NCI-H526 treated with DMSO at 0.1 percent for 48 hours (cell line): Measurements from ENCODE around the gene AMIGO1.
A peak's percentile ranks its signal among the peaks of the same experiment; 100 is the strongest.

Source experiments
- DNase-seq: peaks from one replicate; lab custom pipeline; 2025; lab: John Stamatoyannopoulos, UW

AMIGO1 gene

DNA sequence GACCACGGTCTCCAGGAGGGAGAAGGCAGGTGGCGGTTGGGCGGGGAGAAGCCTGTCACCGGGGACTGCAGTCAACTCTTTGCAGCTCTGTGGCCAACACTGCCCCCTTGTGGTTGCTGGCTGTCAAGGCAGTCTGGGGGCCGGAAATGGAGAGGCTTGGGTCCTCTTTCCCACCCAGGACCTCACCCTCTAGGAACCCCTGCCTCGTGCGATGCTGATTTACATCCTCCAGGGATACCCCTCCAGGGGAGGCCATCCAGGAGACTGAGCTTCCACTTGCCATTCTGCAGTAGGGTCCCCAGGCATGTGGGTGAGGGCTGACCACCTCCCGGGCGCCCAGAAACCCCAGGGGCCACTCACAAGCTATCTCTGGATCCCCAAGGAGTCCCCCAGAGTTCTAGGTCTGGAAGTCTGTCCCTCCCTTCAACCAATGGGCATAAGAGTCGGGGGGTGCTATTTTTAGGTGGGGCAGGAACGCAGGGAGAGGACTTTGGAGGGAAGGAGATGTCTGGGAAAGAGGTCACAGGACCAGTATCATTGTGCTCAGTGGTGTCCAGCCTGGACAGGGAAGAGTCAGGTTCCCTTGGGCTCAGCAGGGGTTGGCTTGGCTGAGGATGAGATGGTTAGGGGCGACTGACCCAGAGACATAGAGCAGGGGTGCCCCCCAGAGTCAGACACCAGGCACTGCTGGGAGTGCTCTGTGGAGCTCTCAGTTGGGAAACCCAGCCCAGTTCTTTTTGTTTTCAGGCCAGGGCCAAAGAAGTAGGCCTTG is 23.0 kb upstream of the AMIGO1 start:
- DNase-seq, result peak; percentile 42

GRCh38 chr1:109531826-109532364 is 22.4 kb upstream of the AMIGO1 start:
- DNase-seq, result no peak

GRCh38 chr1:109531380-109531779 is 21.9 kb upstream of the AMIGO1 start:
- DNase-seq, result no peak

DNA sequence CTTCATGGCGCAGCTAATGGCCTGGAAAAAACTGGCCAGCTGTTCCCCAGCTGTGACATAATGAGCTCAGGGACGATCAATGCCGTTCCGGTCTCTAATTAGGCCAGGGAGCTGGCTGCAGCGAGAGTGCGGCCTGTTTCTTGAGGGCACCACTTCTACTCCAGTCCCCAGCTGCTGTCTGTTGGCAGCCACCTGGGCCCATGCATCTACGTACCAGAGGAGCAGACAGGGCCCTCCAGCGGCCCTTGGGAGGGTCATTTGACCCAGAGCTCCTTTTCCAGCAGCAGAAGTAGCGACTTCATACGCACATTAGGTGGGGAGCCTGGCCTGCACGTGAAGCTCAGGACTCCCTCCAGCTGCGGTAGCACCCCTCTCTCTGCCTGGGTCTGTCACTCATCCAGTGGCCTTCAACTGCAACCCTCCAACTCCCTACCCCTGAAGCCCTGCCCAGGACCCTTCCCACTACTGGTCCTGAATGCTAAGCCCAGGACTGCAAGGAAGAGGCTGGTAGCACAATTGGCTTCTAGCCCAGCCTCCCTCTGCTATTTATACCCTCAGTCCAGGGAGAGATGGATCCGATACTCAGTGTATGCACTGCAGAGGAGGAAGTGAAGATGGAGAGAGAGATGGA is 21.0 kb upstream of the AMIGO1 start:
- no peak for DNase-seq

DNA sequence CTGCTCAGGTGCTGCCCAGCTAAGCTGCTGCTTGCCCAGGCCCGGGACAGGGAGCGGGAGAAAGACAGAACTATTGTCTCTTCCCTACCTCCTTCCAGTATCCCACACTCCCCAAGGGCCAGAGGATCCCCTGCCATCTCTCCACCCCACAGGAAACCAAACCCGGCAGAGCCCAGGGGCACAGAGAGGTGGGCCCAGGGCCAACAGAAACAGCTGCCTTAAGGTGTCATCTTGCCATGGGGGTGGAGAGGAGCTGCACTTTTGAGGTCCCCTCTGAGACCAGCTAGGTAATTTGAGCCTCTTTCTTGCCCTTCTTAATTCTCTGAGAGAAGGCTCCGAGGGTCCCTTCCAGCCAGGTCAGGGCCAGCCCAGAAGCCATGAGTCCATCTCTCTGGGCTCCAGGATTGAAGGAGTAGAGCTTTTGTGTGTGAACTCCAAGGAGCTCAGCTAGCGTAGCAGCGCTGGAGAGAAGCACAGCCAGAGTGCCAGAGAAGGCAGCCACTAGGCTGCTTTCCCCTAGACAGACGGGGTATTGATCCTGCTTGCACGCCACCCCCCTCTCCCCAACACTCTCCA is 20.4 kb upstream of the AMIGO1 start:
- DNase-seq, result no peak

- no peak for DNase-seq
These were observed 19.2 kb upstream of the AMIGO1 start for GRCh38 chr1:109528712-109529111.

DNA sequence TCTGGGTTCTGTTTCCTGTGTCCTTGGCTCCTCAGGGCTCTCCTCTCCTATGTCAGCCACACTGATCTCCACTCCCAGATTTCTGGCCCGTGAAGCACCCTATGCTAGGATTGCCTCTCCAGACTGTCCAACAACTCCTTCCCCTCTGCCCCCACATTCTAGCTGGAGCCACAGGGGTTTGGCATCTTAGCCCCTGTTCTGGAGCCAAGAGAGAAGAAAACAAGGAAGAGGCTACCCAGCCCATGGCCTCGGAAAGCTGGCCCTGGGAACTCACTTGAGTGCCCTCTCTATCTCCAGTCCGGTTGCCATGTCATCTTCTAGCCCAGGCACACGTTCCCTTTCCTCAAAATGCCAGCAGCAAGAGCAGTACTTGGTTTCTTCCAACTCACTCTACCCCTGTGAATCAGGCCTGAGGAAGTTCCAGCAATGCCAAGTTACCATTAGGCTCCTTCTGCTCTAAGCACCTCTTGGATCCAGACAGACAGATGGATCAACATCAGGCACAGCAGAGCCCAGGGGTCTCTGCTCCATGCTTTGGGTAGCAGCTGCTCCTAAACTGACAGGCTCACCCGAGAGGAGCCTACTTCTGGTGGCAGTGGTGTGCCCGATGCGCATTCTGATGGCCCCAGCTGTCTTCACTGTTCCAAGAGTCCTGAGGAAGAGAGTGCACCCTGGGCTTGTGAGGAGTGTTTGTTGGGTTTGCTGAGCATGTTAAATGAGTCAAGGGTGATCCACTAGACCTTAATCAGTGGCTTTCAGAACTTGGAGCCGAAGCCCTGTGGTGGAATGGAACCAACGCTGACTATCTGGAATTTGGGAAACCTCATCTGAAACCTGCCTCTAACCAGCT is 18.5 kb upstream of the AMIGO1 start:
- no peak for DNase-seq

GRCh38 chr1:109527098-109527811 is 17.7 kb upstream of the AMIGO1 start:
- no peak for DNase-seq

DNA sequence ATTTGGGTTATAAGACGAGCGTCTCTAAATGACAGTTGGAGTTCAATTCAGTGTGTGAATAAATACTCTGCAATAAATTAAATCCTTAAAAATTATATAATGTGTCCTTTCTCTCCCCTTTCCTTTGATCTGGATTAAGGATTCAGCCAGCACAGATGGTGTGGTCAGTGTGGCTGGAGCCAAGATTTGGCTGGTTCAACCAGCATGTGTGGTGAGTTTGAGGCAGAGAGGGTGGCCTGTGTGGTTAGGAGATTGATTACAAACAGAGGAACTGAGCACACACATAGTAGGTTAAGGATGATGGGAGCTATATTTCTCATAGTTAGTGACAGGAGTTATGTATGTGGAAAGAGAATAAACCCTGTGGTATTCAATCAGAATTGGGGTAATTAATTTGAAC is 14.2 kb upstream of the AMIGO1 start:
- no peak for DNase-seq

GRCh38 chr1:109522026-109522425 is 12.5 kb upstream of the AMIGO1 start:
- DNase-seq, result no peak

GRCh38 chr1:109521002-109521951 is 11.8 kb upstream of the AMIGO1 start:
- no peak for DNase-seq

GRCh38 chr1:109517337-109517736 is 7.8 kb upstream of the AMIGO1 start:
- no peak for DNase-seq

GRCh38 chr1:109516872-109517271 is 7.3 kb upstream of the AMIGO1 start:
- peak; percentile 52 for DNase-seq

GRCh38 chr1:109514846-109515245 is 5.3 kb upstream of the AMIGO1 start:
- no peak for DNase-seq

GRCh38 chr1:109513110-109513710 is 3.7 kb upstream of the AMIGO1 start:
- no peak for DNase-seq

- DNase-seq, result no peak
These were observed 703 bp downstream of the AMIGO1 start for GRCh38 chr1:109508873-109509175.

GRCh38 chr1:109508001-109508872 is 1.3 kb downstream of the AMIGO1 start:
- no peak for DNase-seq

- DNase-seq, result no peak
These were observed 4.6 kb downstream of the AMIGO1 start for GRCh38 chr1:109504974-109505373.

GRCh38 chr1:109503935-109504334 is 5.6 kb downstream of the AMIGO1 start:
- no peak for DNase-seq
